GM12878 (cell line): ENCODE data around the gene ATP10D.

Experiments used
- BMI1 ChIP-seq: fragments of 450-650 bp; IDR thresholded peaks from 2 replicates; pipeline ENCODE4 v1.6.1; 2016; ENCODE audit warnings: mild to moderate bottlenecking, moderate library complexity, borderline replicate concordance
- CHD1 ChIP-seq: IDR thresholded peaks from 2 replicates; pipeline ENCODE4 v1.6.1; 2012; ENCODE audit warnings: low read depth, low read length, improper control_type of control experiment
- GATAD2B ChIP-seq: fragments of 450-650 bp; conservative IDR thresholded peaks from 2 replicates; pipeline ENCODE4 v1.6.1; 2017; ENCODE audit warnings: low read depth, mild to moderate bottlenecking, moderate library complexity
- KAT2A ChIP-seq: conservative IDR thresholded peaks from 2 replicates; pipeline ENCODE4 v1.6.1; 2011; ENCODE audit warnings: low read depth, low read length; ENCODE audit not compliant: control insufficient read depth
- NBN ChIP-seq: fragments of 450-650 bp; IDR thresholded peaks from 2 replicates; pipeline ENCODE4 v1.6.1; 2016
- NR2F1 ChIP-seq: fragments of 450-650 bp; conservative IDR thresholded peaks from 2 replicates; pipeline ENCODE4 v1.6.1; 2017; ENCODE audit warnings: mild to moderate bottlenecking
- POLR2AphosphoS2 ChIP-seq: IDR thresholded peaks from 2 replicates; pipeline ENCODE4 v1.6.1; 2011; ENCODE audit warnings: low read depth, mild to moderate bottlenecking, low read length, improper control_type of control experiment, moderate library complexity
- POU2F2 ChIP-seq: IDR thresholded peaks from 3 replicates; pipeline ENCODE4 v1.6.1; 2011; ENCODE audit warnings: low read depth, mild to moderate bottlenecking, low read length, borderline replicate concordance
- RAD21 ChIP-seq: IDR thresholded peaks from 2 replicates; pipeline ENCODE4 v1.6.1; 2011; ENCODE audit warnings: mild to moderate bottlenecking, low read depth, low read length, moderate library complexity; ENCODE audit not compliant: insufficient read depth
- TCF12 ChIP-seq: IDR thresholded peaks from 2 replicates; pipeline ENCODE4 v1.6.1; 2011; ENCODE audit warnings: low read depth, mild to moderate bottlenecking, low read length
- TCF3 ChIP-seq: IDR thresholded peaks from 2 replicates; pipeline ENCODE4 v1.6.1; 2012; ENCODE audit warnings: low read depth, mild to moderate bottlenecking, low read length, borderline replicate concordance; ENCODE audit not compliant: insufficient read depth
- ZNF274 ChIP-seq: IDR thresholded peaks from one replicate; pipeline ENCODE4 v1.8.0; 2011; ENCODE audit not compliant: insufficient read length, insufficient read depth
- TF ChIP-seq, protein P1 (sequence below), 3 experiments: IDR thresholded peaks in 2 of 3; conservative IDR thresholded peaks in 1 of 3; 2 replicates each; pipeline ENCODE4 v1.5.1; 2011; ENCODE audit warnings: low read depth in 3 of 3, low read length in 3 of 3, mild to moderate bottlenecking in 3 of 3, control low read depth in 2 of 3, moderate library complexity in 2 of 3, inconsistent platforms in 1 of 3, mixed read lengths in 1 of 3; ENCODE audit not compliant: control insufficient read depth in 2 of 3, insufficient read depth in 1 of 3; ENCODE audit errors: extremely low read depth in 1 of 3
- TF ChIP-seq, protein P2 (sequence below): fragments of 450-650 bp; IDR thresholded peaks from 2 replicates; pipeline ENCODE4 v1.6.1; 2018; ENCODE audit warnings: borderline replicate concordance, mild to moderate bottlenecking; ENCODE audit not compliant: partially characterized antibody

DNA sequence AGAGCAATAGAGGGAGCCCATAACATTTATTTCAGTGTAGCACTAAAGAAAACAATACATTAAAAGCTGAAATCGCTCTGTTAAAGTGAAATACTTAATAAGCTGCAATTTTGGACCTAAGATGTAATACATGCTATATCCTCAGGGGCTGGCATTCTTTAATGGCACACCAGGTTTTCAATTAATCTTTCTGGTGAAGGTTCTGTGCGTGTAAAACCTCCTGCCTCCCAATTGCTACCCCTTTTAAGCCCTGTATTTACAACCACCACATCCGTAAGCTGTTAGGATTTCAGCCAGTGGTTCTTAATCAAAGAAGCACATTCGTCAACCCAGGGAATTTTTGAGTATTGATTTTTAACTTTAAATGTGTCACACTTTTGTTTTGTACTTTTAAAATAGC, 14.0 kb upstream of the ATP10D start:
- TF ChIP-seq TCF3 (no peak), NR2F1 (no peak), POU2F2 (no peak), BMI1 (no peak), TCF12 (no peak), RAD21 (no peak), ZNF274 (no peak), GATAD2B (no peak), KAT2A (no peak), NBN (no peak), CHD1 (no peak), POLR2AphosphoS2 (no peak)
- TF ChIP-seq, protein P1, sequence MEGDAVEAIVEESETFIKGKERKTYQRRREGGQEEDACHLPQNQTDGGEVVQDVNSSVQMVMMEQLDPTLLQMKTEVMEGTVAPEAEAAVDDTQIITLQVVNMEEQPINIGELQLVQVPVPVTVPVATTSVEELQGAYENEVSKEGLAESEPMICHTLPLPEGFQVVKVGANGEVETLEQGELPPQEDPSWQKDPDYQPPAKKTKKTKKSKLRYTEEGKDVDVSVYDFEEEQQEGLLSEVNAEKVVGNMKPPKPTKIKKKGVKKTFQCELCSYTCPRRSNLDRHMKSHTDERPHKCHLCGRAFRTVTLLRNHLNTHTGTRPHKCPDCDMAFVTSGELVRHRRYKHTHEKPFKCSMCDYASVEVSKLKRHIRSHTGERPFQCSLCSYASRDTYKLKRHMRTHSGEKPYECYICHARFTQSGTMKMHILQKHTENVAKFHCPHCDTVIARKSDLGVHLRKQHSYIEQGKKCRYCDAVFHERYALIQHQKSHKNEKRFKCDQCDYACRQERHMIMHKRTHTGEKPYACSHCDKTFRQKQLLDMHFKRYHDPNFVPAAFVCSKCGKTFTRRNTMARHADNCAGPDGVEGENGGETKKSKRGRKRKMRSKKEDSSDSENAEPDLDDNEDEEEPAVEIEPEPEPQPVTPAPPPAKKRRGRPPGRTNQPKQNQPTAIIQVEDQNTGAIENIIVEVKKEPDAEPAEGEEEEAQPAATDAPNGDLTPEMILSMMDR (IDR thresholded peaks at IDR 0.05 in 2 of 3, conservative IDR thresholded peaks at IDR 0.05 in 1 of 3; ENCODE audit: control insufficient read depth in 2 of 3, extremely low read depth in 1 of 3, insufficient read depth in 1 of 3, low read depth in 3 of 3, low read length in 3 of 3) = no peak
- TF ChIP-seq, protein P2, sequence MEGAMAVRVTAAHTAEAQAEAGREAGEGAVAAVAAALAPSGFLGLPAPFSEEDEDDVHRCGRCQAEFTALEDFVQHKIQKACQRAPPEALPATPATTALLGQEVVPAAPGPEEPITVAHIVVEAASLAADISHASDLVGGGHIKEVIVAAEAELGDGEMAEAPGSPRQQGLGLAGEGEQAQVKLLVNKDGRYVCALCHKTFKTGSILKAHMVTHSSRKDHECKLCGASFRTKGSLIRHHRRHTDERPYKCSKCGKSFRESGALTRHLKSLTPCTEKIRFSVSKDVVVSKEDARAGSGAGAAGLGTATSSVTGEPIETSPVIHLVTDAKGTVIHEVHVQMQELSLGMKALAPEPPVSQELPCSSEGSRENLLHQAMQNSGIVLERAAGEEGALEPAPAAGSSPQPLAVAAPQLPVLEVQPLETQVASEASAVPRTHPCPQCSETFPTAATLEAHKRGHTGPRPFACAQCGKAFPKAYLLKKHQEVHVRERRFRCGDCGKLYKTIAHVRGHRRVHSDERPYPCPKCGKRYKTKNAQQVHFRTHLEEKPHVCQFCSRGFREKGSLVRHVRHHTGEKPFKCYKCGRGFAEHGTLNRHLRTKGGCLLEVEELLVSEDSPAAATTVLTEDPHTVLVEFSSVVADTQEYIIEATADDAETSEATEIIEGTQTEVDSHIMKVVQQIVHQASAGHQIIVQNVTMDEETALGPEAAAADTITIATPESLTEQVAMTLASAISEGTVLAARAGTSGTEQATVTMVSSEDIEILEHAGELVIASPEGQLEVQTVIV = no peak
